ENCODE results near the gene IL36G. TPM values are rescaled to one million over a fixed set of nuclear protein-coding genes. Genes with fewer than 3 reads are reported as not detected.

The IL36G gene
- total RNA-seq, 1 donor from 2014 or later, result not detected

DNA sequence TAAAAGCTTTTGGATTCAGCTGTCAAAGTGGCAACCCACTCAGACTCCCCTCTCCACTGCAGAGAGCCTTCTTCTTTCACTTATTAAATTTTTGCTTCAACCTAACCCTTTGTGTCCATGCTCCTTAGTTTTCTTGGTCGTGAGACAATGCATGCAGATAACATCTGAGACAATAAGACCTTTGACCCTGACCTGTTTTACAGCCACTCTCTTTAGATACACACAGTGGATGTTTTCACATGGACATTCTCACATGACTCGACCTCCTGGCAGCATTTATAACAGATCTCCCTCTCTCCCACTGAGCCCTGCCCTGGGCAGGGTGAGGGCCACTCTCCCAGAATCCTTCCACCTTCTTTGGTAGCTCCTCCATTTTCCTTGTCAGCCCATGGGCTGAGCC lies 30.4 kb upstream of the IL36G start:
- H3K4me3 Mint-ChIP-seq (ENCODE audit: low read depth), result no peak overlapping the region
- H3K27me3 Mint-ChIP-seq, result no peaks in the 10 kb centered on the region

GRCh38 chr2:112949456-112949855 lies 28.4 kb upstream of the IL36G start:
- Mint-ChIP-seq H3K27ac (no peak overlapping the region), H3K27me3 (no peaks in the 10 kb centered on the region), H3K9me3 (ENCODE audit: low read depth) (peaks cover 7% of the 10 kb centered on the region), H3K36me3 (ENCODE audit: insufficient read depth) (no peaks in the 10 kb centered on the region), H3K4me3 (ENCODE audit: low read depth) (no peak overlapping the region), H3K4me1 (ENCODE audit: low read depth) (no peaks in the 10 kb centered on the region)
- DNase-seq (ENCODE audit: low spot score, unreplicated experiment), result no peak
- TF ChIP-seq CTCF (IDR thresholded peaks at IDR 0.05; ENCODE audit: unreplicated experiment), result no peak

More for the DNA sequence above, 30.4 kb upstream of the IL36G start:
- Mint-ChIP-seq H3K9me3 (ENCODE audit: low read depth) (peaks cover 7% of the 10 kb centered on the region), H3K36me3 (ENCODE audit: insufficient read depth) (no peaks in the 10 kb centered on the region), H3K4me1 (ENCODE audit: low read depth) (no peaks in the 10 kb centered on the region), H3K27ac (no peak overlapping the region)
- DNase-seq (ENCODE audit: low spot score, unreplicated experiment), result no peak
- TF ChIP-seq CTCF (IDR thresholded peaks at IDR 0.05; ENCODE audit: unreplicated experiment), result no peak

GRCh38 chr2:112954364-112954763 lies 23.4 kb upstream of the IL36G start:
- Mint-ChIP-seq H3K4me1 (ENCODE audit: low read depth) (no peaks in the 10 kb centered on the region), H3K27me3 (no peaks in the 10 kb centered on the region), H3K27ac (no peak overlapping the region), H3K9me3 (ENCODE audit: low read depth) (no peaks in the 10 kb centered on the region), H3K36me3 (ENCODE audit: insufficient read depth) (no peaks in the 10 kb centered on the region), H3K4me3 (ENCODE audit: low read depth) (no peak overlapping the region)
- no peak for TF ChIP-seq CTCF (IDR thresholded peaks at IDR 0.05; ENCODE audit: unreplicated experiment)
- DNase-seq (ENCODE audit: low spot score, unreplicated experiment), result no peak

GRCh38 chr2:112957511-112957910 lies 20.3 kb upstream of the IL36G start:
- DNase-seq (ENCODE audit: low spot score, unreplicated experiment), result no peak
- Mint-ChIP-seq H3K4me3 (ENCODE audit: low read depth) (no peak overlapping the region), H3K36me3 (ENCODE audit: insufficient read depth) (no peaks in the 10 kb centered on the region), H3K4me1 (ENCODE audit: low read depth) (no peaks in the 10 kb centered on the region), H3K27ac (no peak overlapping the region), H3K9me3 (ENCODE audit: low read depth) (no peaks in the 10 kb centered on the region), H3K27me3 (no peaks in the 10 kb centered on the region)
- TF ChIP-seq CTCF (IDR thresholded peaks at IDR 0.05; ENCODE audit: unreplicated experiment), result no peak

- no peak overlapping the region for H3K4me3 Mint-ChIP-seq (ENCODE audit: low read depth)
- no peaks in the 10 kb centered on the region for H3K36me3 Mint-ChIP-seq (ENCODE audit: insufficient read depth)
- H3K9me3 Mint-ChIP-seq (ENCODE audit: low read depth), result no peaks in the 10 kb centered on the region
- DNase-seq (ENCODE audit: low spot score, unreplicated experiment), result no peak
- H3K27me3 Mint-ChIP-seq, result peaks cover under 1% of the 10 kb centered on the region
- no peak overlapping the region for H3K27ac Mint-ChIP-seq
- peak; percentile 78 for TF ChIP-seq CTCF (IDR thresholded peaks at IDR 0.05; ENCODE audit: unreplicated experiment)
- H3K4me1 Mint-ChIP-seq (ENCODE audit: low read depth), result no peaks in the 10 kb centered on the region
These were observed 19.2 kb upstream of the IL36G start for GRCh38 chr2:112958428-112959108.
